ENCODE results near the gene SUPT5H. TPM values are rescaled to one million over a fixed set of nuclear protein-coding genes. Genes with fewer than 3 reads are reported as not detected.
A peak's percentile ranks its signal among the peaks of the same experiment; 100 is the strongest.

Gene SUPT5H
- total and polyA plus RNA-seq, 2 of the 8 experiments (the other 6 are each of a cell fraction or from before 2014, with no cell fraction given), result 77.8 to 111 TPM

- H2BK15ac ChIP-seq (ENCODE audit: low read length), result no peak overlapping the region; the same call in 1 of the 2 replicates
- ChIA-PET CTCF (ENCODE audit: partially characterized antibody) (interaction anchor here (0.6 to 3.9 kb wide), 7 partner anchors 11 to 52 kb away, joined by 3 to 38 read pairs (median 3); partner anchors contain the start of gene RPS16), POLR2A (ENCODE audit: partially characterized antibody) (interaction anchor here (0.6 to 14.3 kb wide), 16 partner anchors 9 to 1503 kb away, joined by 3 to 234 read pairs (median 4); partner anchors contain the start of genes MED29, PAF1, RPS16 and SUPT5H)
- peak overlapping the region; percentile 63 to 91 (median 84) for H3K4me3 ChIP-seq (ENCODE audit: extremely low read depth in 1 of 4, insufficient read depth in 2 of 4, low read depth in 3 of 4, low read length in 4 of 4)
- no peaks in the 10 kb centered on the region for H3K79me1 ChIP-seq (ENCODE audit: low read depth, low read length)
- H4K20me1 ChIP-seq (replicated peaks in 1 of 2; ENCODE audit: control insufficient read depth in 1 of 2, insufficient read depth in 2 of 2, low read length in 2 of 2), result peaks cover 0 to 5% of the 10 kb centered on the region in 2 experiments
- no peaks in the 10 kb centered on the region for H3K9me3 ChIP-seq (ENCODE audit: insufficient read depth in 2 of 2, low read depth in 1 of 2, low read length in 1 of 2)
- no peak overlapping the region for H2BK120ac ChIP-seq (replicated peaks; ENCODE audit: low read depth, low read length)
- H2AFZ ChIP-seq (ENCODE audit: low read length), result no peak overlapping the region
- H3K27ac ChIP-seq (ENCODE audit: low read depth, low read length), result no peak overlapping the region
- peaks cover 23% of the 10 kb centered on the region for H3K23me2 ChIP-seq (ENCODE audit: low read depth, low read length)
- H2BK5ac ChIP-seq (ENCODE audit: low read depth, low read length), result no peak overlapping the region
- H3K27me3 ChIP-seq (replicated peaks in 1 of 4; ENCODE audit: control insufficient read depth in 3 of 4, extremely low read depth in 1 of 4, insufficient read depth in 3 of 4, low read length in 3 of 4), result no peaks in the 10 kb centered on the region
- 78% methylated on average over 27 of the region's 40 CpGs; no CpG with 5 or more reads in 1 of the 2 experiments for WGBS, 2 experiments (ENCODE audit: extremely low coverage in 1 of 2, insufficient coverage in 1 of 2, insufficient read length in 1 of 2, insufficient replicate concordance in 2 of 2, low coverage in 1 of 2, low lambda C conversion rate in 2 of 2, missing lambda C conversion rate in 1 of 2)
- FAIRE-seq (no peak), DNase-seq (ENCODE audit: low read depth in 1 of 2, low spot score in 2 of 2) (peak in 1 of 2 experiments; percentile 54)
- no peak overlapping the region for H3K23ac ChIP-seq (ENCODE audit: insufficient read length)
- H3K36me3 ChIP-seq (ENCODE audit: control insufficient read depth in 2 of 4, insufficient read depth in 4 of 4, low read length in 3 of 4), result peaks cover 0 to 5% (median 0%) of the 10 kb centered on the region in 4 experiments; a peak in 1 of 8 replicates
- H4K5ac ChIP-seq (ENCODE audit: insufficient read length, low read depth, low read length), result no peak overlapping the region
- H2BK12ac ChIP-seq (ENCODE audit: low read depth, low read length), result 0 out of 2 replicates have a peak overlapping the region, but pooled peaks have one; percentile 75
- H2AK5ac ChIP-seq (ENCODE audit: low read depth, low read length), result no peak overlapping the region; the same call in 1 of the 2 replicates
- H3K9ac ChIP-seq (replicated peaks in 1 of 4; ENCODE audit: extremely low read depth in 1 of 4, low read depth in 3 of 4, low read length in 3 of 4), result peak overlapping the region in 2 of 4 experiments; percentile 64 to 77; a peak in 3 of 7 replicates
- peaks cover 0 to 20% of the 10 kb centered on the region in 2 experiments; a peak in 1 of 4 replicates for H3K79me2 ChIP-seq (ENCODE audit: control insufficient read depth in 1 of 2, insufficient read depth in 2 of 2, low read length in 2 of 2)
- no peak overlapping the region for H3K14ac ChIP-seq (ENCODE audit: insufficient read length)
- H3K56ac ChIP-seq (replicated peaks; ENCODE audit: insufficient read length, low read depth, low read length), result no peak overlapping the region
- H4K91ac ChIP-seq (replicated peaks; ENCODE audit: insufficient read length, low read length), result no peak overlapping the region
- TF ChIP-seq POLR2AphosphoS5 (IDR thresholded peaks at IDR 0.05; ENCODE audit: low read depth, low read length) (peak; percentile 16; the same call in 1 of the 2 replicates), ZNF274 (IDR thresholded peaks at IDR 0.05; ENCODE audit: borderline replicate concordance, extremely low read depth, low read length) (no peak)
- no peak overlapping the region for H3K4ac ChIP-seq (replicated peaks; ENCODE audit: insufficient read length, low read depth, low read length)
- H3K4me1 ChIP-seq (replicated peaks in 1 of 4; ENCODE audit: control insufficient read depth in 3 of 4, insufficient read depth in 4 of 4, low read length in 3 of 4), result peaks cover 10 to 41% (median 21%) of the 10 kb centered on the region in 4 experiments
- peak overlapping the region; percentile 81 to 84 for H3K4me2 ChIP-seq (ENCODE audit: insufficient read depth in 1 of 2, low read depth in 2 of 2, low read length in 2 of 2)
- H4K8ac ChIP-seq (ENCODE audit: extremely low read depth, insufficient read depth, low read length), result peak overlapping the region; percentile 83
- H2BK20ac ChIP-seq (ENCODE audit: low read length), result no peak overlapping the region
- no peak overlapping the region for H3K18ac ChIP-seq (ENCODE audit: extremely low read depth, low read length)
These were observed 37.6 kb upstream of the SUPT5H start for GRCh38 chr19:39407660-39408391.

Measured in H1 (cell line).